K562 (cell line): Measurements from ENCODE around the gene COPA. TPM values are rescaled to one million over a fixed set of nuclear protein-coding genes. Genes with fewer than 3 reads are reported as not detected.

Experiments
- ATF1 ChIP-seq, 2 experiments: fragments of 450-650 bp in 1 of 2; IDR thresholded peaks; 2 replicates each; pipeline ENCODE4 v1.6.1; 2016; ENCODE audit warnings: missing compliant biosample characterization in 1 of 2, missing genetic modification characterization in 1 of 2
- C11orf30 ChIP-seq: fragments of 450-650 bp; IDR thresholded peaks from 2 replicates; pipeline ENCODE4 v1.6.1; 2016; ENCODE audit warnings: low read depth, mild to moderate bottlenecking
- CTBP1 ChIP-seq: fragments of 450-650 bp; IDR thresholded peaks from 2 replicates; pipeline ENCODE4 v1.6.1; 2016; ENCODE audit warnings: borderline replicate concordance
- DNMT1 ChIP-seq: fragments of 450-650 bp; IDR thresholded peaks from 2 replicates; pipeline ENCODE4 v1.6.1; 2016; ENCODE audit warnings: antibody characterized with exemption, mild to moderate bottlenecking
- EGR1 ChIP-seq: fragments of 450-650 bp; conservative IDR thresholded peaks from 2 replicates; pipeline ENCODE4 v1.6.1; 2017; ENCODE audit warnings: mild to moderate bottlenecking
- ETV5 ChIP-seq: sonication (generic); formaldehyde crosslinking; IDR thresholded peaks from 2 replicates; pipeline ENCODE4 v1.4.0; 2020; ENCODE audit warnings: low read depth, mild to moderate bottlenecking, missing genetic modification reagents
- FOXP1 ChIP-seq: sonication (generic); formaldehyde crosslinking; IDR thresholded peaks from 2 replicates; pipeline ENCODE4 v1.8.0; 2022; ENCODE audit warnings: mild to moderate bottlenecking, missing genetic modification reagents
- LARP7 ChIP-seq: fragments of 450-650 bp; IDR thresholded peaks from 2 replicates; pipeline ENCODE4 v1.6.1; 2016
- MAFG ChIP-seq: fragments of 450-650 bp; conservative IDR thresholded peaks from 2 replicates; pipeline ENCODE4 v1.6.1; 2016; ENCODE audit warnings: missing genetic modification characterization, missing compliant biosample characterization
- MYNN ChIP-seq, 2 experiments: sonication (generic); formaldehyde crosslinking in 1 of 2; IDR thresholded peaks; 2 replicates each; pipeline versions ENCODE4 v1.5.0 to v1.6.1; 2016 to 2020; ENCODE audit warnings: antibody characterized with exemption in 1 of 2, missing genetic modification reagents in 1 of 2
- NCOR1 ChIP-seq: fragments of 450-650 bp; IDR thresholded peaks from 2 replicates; pipeline ENCODE4 v1.6.1; 2016; ENCODE audit warnings: mild to moderate bottlenecking, moderate library complexity
- PHB2 ChIP-seq: fragments of 450-650 bp; IDR thresholded peaks from 2 replicates; pipeline ENCODE4 v1.6.1; 2017; ENCODE audit warnings: low read depth
- POLR3A ChIP-seq: IDR thresholded peaks from 2 replicates; pipeline ENCODE4 v1.6.1; 2011; ENCODE audit warnings: borderline replicate concordance, mild to moderate bottlenecking, moderate library complexity; ENCODE audit not compliant: insufficient read length, insufficient read depth; ENCODE audit errors: extremely low read depth
- SIN3A ChIP-seq, 2 experiments: fragments of 150-350 bp in 1 of 2; IDR thresholded peaks; 2 replicates each; pipeline ENCODE4 v1.6.1; 2011 to 2016; ENCODE audit warnings: borderline replicate concordance in 2 of 2, low read depth in 2 of 2, low read length in 2 of 2, mild to moderate bottlenecking in 2 of 2, moderate library complexity in 2 of 2; ENCODE audit not compliant: control insufficient read depth in 1 of 2
- SMC3 ChIP-seq: conservative IDR thresholded peaks from 2 replicates; pipeline ENCODE4 v1.6.1; 2011; ENCODE audit warnings: low read depth, low read length, improper control_type of control experiment; ENCODE audit not compliant: insufficient read depth
- SRSF7 ChIP-seq: fragments of 200-400 bp; formaldehyde crosslinking; optimal IDR thresholded peaks from 2 replicates; pipeline ENCODE3; 2017; ENCODE audit warnings: mild to moderate bottlenecking, low read depth, low read length
- TAF1 ChIP-seq: IDR thresholded peaks from 2 replicates; pipeline ENCODE4 v1.6.1; 2011; ENCODE audit warnings: mild to moderate bottlenecking, low read length, moderate library complexity; ENCODE audit not compliant: insufficient read depth, control insufficient read depth, severe bottlenecking; ENCODE audit errors: extremely low read depth
- TOE1 ChIP-seq, 2 experiments: fragments of 450-650 bp in 1 of 2; sonication (generic) in 1 of 2; formaldehyde crosslinking in 1 of 2; IDR thresholded peaks; 2 replicates each; pipeline versions ENCODE4 v1.7.1 to v1.8.0; 2016 to 2022; ENCODE audit warnings: borderline replicate concordance in 2 of 2, mild to moderate bottlenecking in 2 of 2, antibody characterized with exemption in 1 of 2, inconsistent platforms in 1 of 2, low read depth in 1 of 2, missing genetic modification reagents in 1 of 2, moderate library complexity in 1 of 2
- WHSC1 ChIP-seq: IDR thresholded peaks from one replicate; pipeline ENCODE4 v1.6.1; 2012; ENCODE audit warnings: low read length, control low read depth, inconsistent platforms
- ZNF12 ChIP-seq: sonication (generic); formaldehyde crosslinking; IDR thresholded peaks from 2 replicates; pipeline ENCODE4 v1.4.0; 2020; ENCODE audit warnings: mild to moderate bottlenecking, missing genetic modification reagents
- ZNF282 ChIP-seq: sonication (generic); formaldehyde crosslinking; IDR thresholded peaks from 2 replicates; pipeline ENCODE4 v1.8.1; 2023; ENCODE audit warnings: missing genetic modification reagents
- polyA plus RNA-seq, 8 experiments: library from polyadenylated mRNA; depleted of rRNA in 4 of 8; stranded (reverse) in 5 of 8; unstranded in 3 of 8; fragments of >200 nt; fragmentation: Nextera tagmentation in 2 of 8; fragmentation: Illumina TruSeq in 1 of 8; extraction: Ambion mirVana in 2 of 8; extraction: Trizol in 1 of 8; gene quantifications; 2 replicates each; pipeline versions ENCODE4 v1.2.1 to v1.2.3, GENCODE V29; 2011 to 2014; ENCODE audit warnings: inconsistent platforms in 1 of 8, missing spikeins in 1 of 8
- total RNA-seq, 7 experiments: library from RNA; depleted of rRNA in 6 of 7; stranded (reverse); fragments of >200 nt in 6 of 7; fragmentation: Illumina TruSeq in 2 of 7; extraction: Trizol in 2 of 7; gene quantifications; 2 replicates each; pipeline versions ENCODE4 v1.2.1 to v1.2.3, GENCODE V29; 2011 to 2021; ENCODE audit warnings: low replicate concordance in 1 of 7
- TF ChIP-seq, protein P1 (sequence below): sonication (generic); formaldehyde crosslinking; IDR thresholded peaks from 2 replicates; pipeline ENCODE4 v1.9.0; 2022; ENCODE audit warnings: mild to moderate bottlenecking, missing genetic modification reagents
- TF ChIP-seq, protein P2 (sequence below): fragments of 450-650 bp; IDR thresholded peaks from 2 replicates; pipeline ENCODE4 v1.6.1; 2016
- TF ChIP-seq, protein P3 (sequence below): fragments of 250-450 bp; sonication (Bioruptor Pico); IDR thresholded peaks from 2 replicates; pipeline ENCODE4 v1.8.0; 2022; ENCODE audit warnings: moderate library complexity, mild to moderate bottlenecking, inconsistent platforms

Gene COPA
- total and polyA plus RNA-seq, 9 of the 15 experiments (the other 6 are each of a cell fraction or from before 2014, with no cell fraction given): 49.8 to 222 (median 110) TPM

DNA sequence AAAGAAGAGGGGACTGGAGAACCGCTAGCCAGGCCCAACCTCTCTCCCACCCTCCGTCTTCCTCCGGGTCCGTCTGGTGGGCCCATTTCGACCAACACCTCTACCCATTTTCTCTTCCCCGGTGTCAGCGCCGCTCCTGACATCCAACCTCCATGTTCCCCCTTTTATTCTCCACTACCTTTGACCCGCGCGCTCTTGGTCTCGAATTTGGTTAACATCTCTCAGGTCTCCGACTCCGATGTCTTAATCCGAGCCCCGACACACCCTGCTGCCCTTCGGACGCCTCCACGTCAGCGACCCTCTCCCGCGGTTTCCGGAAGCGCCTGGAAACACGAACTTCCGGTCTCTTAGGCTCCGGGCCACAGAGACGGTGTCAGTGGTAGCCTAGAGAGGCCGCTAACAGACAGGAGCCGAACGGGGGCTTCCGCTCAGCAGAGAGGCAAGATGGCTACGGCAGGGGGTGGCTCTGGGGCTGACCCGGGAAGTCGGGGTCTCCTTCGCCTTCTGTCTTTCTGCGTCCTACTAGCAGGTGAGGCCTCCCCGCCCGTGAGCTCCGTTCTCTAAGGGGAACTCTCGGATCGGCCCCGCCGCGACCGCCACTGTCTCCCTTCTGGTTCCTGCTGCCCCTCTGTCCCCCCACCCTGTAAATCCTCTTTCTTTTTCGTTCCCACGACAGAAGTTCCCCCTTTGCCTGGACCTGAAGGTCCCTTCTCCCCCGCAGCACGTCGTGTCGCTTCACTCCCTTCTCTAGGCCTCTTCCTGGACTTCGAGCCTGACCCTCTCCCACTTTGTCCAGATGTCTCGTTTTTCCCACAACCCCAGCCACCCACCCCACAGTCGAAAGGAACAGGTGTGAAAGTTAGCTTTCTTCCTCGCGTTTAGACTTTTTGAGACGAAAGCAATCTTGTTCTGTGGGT is at the start of gene COPA, which contains the start of gene NCSTN (continued):
- TF ChIP-seq ETV5 (CRISPR knock-in tag) (peak; percentile 94), SMC3 (0 out of 2 replicates have a peak, but pooled peaks have one; percentile 11), LARP7 (peak; percentile 47; the same call in 1 of the 2 replicates), NCOR1 (peak; percentile 30; the same call in 1 of the 2 replicates), TOE1 (IDR thresholded peaks at IDR 0.05; ENCODE audit: borderline replicate concordance) (peak; percentile 78), TOE1 (CRISPR knock-in tag; IDR thresholded peaks at IDR 0.05; ENCODE audit: borderline replicate concordance, low read depth) (no peak), ATF1 (CRISPR knock-in tag; IDR thresholded peaks at IDR 0.05) (no peak; the same call in 1 of the 2 replicates), ATF1 (tag; IDR thresholded peaks at IDR 0.05) (peak; percentile 91), DNMT1 (no peak), MAFG (no peak), MYNN (IDR thresholded peaks at IDR 0.05) (no peak), MYNN (CRISPR knock-in tag; IDR thresholded peaks at IDR 0.05) (no peak), TAF1 (peak; percentile 98), C11orf30 (peak; percentile 97), POLR3A (no peak), ZNF282 (CRISPR knock-in tag) (no peak), FOXP1 (peak; percentile 77; the same call in 1 of the 2 replicates), SRSF7 (no peak), SIN3A (IDR thresholded peaks at IDR 0.05; ENCODE audit: borderline replicate concordance in 2 of 2, control insufficient read depth in 1 of 2, low read depth in 2 of 2, low read length in 2 of 2) (peak; percentile 75 to 86; a peak in 2 of 4 replicates), ZNF12 (CRISPR knock-in tag) (no peak), PHB2 (no peak), EGR1 (peak; percentile 16; the same call in 1 of the 2 replicates), CTBP1 (peak; percentile 37; the same call in 1 of the 2 replicates), WHSC1 (no peak)
- TF ChIP-seq, protein P1, sequence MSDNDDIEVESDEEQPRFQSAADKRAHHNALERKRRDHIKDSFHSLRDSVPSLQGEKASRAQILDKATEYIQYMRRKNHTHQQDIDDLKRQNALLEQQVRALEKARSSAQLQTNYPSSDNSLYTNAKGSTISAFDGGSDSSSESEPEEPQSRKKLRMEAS (CRISPR knock-in tag): peak; percentile 42
- TF ChIP-seq, protein P2, sequence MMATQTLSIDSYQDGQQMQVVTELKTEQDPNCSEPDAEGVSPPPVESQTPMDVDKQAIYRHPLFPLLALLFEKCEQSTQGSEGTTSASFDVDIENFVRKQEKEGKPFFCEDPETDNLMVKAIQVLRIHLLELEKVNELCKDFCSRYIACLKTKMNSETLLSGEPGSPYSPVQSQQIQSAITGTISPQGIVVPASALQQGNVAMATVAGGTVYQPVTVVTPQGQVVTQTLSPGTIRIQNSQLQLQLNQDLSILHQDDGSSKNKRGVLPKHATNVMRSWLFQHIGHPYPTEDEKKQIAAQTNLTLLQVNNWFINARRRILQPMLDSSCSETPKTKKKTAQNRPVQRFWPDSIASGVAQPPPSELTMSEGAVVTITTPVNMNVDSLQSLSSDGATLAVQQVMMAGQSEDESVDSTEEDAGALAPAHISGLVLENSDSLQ: peak; percentile 77
- TF ChIP-seq, protein P3, sequence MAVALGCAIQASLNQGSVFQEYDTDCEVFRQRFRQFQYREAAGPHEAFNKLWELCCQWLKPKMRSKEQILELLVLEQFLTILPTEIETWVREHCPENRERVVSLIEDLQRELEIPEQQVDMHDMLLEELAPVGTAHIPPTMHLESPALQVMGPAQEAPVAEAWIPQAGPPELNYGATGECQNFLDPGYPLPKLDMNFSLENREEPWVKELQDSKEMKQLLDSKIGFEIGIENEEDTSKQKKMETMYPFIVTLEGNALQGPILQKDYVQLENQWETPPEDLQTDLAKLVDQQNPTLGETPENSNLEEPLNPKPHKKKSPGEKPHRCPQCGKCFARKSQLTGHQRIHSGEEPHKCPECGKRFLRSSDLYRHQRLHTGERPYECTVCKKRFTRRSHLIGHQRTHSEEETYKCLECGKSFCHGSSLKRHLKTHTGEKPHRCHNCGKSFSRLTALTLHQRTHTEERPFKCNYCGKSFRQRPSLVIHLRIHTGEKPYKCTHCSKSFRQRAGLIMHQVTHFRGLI: no peak
